ENCODE data around the gene MINPP1. TPM values are rescaled to one million over a fixed set of nuclear protein-coding genes. Genes with fewer than 3 reads are reported as not detected.

Gene MINPP1
- total RNA-seq, 1 donor from 2014 or later = 5.2 TPM

- intact Hi-C loops (cut with DNase I) = no loop called here
- DNase-seq (ENCODE audit: missing footprints) (no peak), ATAC-seq (no peak)
Observed at GRCh38 chr10:87594181-87594580, 89.5 kb downstream of the MINPP1 start.

- intact Hi-C loops (cut with DNase I) = no loop called here
- ATAC-seq (no peak), DNase-seq (ENCODE audit: missing footprints) (no peak)
Observed at GRCh38 chr10:87594864-87595263, 90.2 kb downstream of the MINPP1 start.

GRCh38 chr10:87596351-87596750, 91.7 kb downstream of the MINPP1 start:
- DNase-seq (ENCODE audit: missing footprints) = no peak
- ATAC-seq = no peak
- intact Hi-C loops (cut with DNase I) = no loop called here

GRCh38 chr10:87598700-87599099, 94.0 kb downstream of the MINPP1 start:
- ATAC-seq (no peak), DNase-seq (ENCODE audit: missing footprints) (no peak)
- intact Hi-C loops (cut with DNase I) = no loop called here

GRCh38 chr10:87600581-87600980, 95.9 kb downstream of the MINPP1 start:
- DNase-seq (ENCODE audit: missing footprints) = no peak
- intact Hi-C loops (cut with DNase I) = no loop called here
- ATAC-seq = no peak

Small RNA genes lying within 50 kb of the gene (microRNA-seq; reads per million reads assigned to microRNA genes)
- gene MIR4678 = not detected

Other genes starting within 250 kb of the MINPP1 start
- 4.7 TPM for gene NUTM2D, start 147.1 kb upstream of the MINPP1 start, total RNA-seq
- 11.1 TPM for gene PAPSS2, start 155.0 kb downstream of the MINPP1 start, total RNA-seq

All from Right ventricle myocardium inferior (tissue), 1 donor.